MM.1S (cell line): Measurements from ENCODE around the gene FAM153A.
"Not testable (repeated sequence)": the region's sequence is repeated elsewhere in the genome, so short reads cannot be mapped to it uniquely, and the experiment has no call there.

Source experiments
- EZH2 ChIP-seq: fragments of 300-600 bp; sonication (generic); optimal IDR thresholded peaks from 2 replicates; pipeline ENCODE3; 2017; ENCODE audit warnings: low read depth, mild to moderate bottlenecking, antibody characterized with exemption, low read length, mixed read lengths
- EZH2phosphoT487 ChIP-seq: fragments of 300-600 bp; sonication (generic); IDR thresholded peaks from 2 replicates; pipeline ENCODE4 v1.6.1; 2018; ENCODE audit warnings: antibody characterized with exemption, low read length
- TF ChIP-seq, protein P1 (sequence below): fragments of 300-600 bp; sonication (generic); IDR thresholded peaks from 2 replicates; pipeline ENCODE4 v1.5.1; 2016; ENCODE audit warnings: antibody characterized with exemption, low read length, mixed read lengths

DNA sequence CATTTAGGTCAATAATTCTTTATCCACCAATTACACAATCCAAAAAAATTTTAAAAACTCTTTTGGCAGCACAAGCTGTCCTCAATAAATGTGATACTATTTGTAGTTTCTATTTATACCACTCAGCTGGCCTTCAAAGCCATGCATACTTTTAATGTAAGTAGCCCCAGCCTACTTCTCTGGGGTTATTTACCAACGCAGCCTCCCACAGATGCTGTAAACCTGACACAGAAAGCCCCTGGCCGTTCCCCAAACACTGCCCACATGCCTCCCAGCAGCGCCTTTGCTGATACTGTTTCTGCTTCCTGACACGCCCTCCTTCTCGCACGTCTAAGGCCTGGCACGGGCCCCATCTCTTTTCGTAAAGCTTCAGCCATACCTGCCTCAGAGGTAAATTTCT, 62.7 kb downstream of the FAM153A start:
- TF ChIP-seq, protein P1, sequence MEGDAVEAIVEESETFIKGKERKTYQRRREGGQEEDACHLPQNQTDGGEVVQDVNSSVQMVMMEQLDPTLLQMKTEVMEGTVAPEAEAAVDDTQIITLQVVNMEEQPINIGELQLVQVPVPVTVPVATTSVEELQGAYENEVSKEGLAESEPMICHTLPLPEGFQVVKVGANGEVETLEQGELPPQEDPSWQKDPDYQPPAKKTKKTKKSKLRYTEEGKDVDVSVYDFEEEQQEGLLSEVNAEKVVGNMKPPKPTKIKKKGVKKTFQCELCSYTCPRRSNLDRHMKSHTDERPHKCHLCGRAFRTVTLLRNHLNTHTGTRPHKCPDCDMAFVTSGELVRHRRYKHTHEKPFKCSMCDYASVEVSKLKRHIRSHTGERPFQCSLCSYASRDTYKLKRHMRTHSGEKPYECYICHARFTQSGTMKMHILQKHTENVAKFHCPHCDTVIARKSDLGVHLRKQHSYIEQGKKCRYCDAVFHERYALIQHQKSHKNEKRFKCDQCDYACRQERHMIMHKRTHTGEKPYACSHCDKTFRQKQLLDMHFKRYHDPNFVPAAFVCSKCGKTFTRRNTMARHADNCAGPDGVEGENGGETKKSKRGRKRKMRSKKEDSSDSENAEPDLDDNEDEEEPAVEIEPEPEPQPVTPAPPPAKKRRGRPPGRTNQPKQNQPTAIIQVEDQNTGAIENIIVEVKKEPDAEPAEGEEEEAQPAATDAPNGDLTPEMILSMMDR = not testable (repeated sequence)
- TF ChIP-seq EZH2phosphoT487, EZH2: not testable (repeated sequence)
